WTC11 (cell line): ENCODE data around the gene MRO. TPM values are rescaled to one million over a fixed set of nuclear protein-coding genes. Genes with fewer than 3 reads are reported as not detected.

Experiments used
- ATAC-seq: fragments of 200-7000 bp; cut with Tn5 transposase; 2 replicates; pipeline ENCODE4 v1.10.0; 2021; ENCODE audit warnings: mild to moderate bottlenecking, moderate library complexity
- CTCF ChIA-PET: fragments of 300-600 bp; sonication (Branson Sonifier 250); formaldehyde crosslinking; loops from one replicate; lab custom pipeline; 2021; ENCODE audit warnings: antibody characterized with exemption; lab: Charles Lee
- POLR2A ChIA-PET: fragments of 350-600 bp; sonication (Branson Sonifier 250); formaldehyde crosslinking; loops from one replicate; lab custom pipeline; 2021; ENCODE audit warnings: antibody characterized with exemption; lab: Charles Lee
- DNase-seq: peaks from one replicate; pipeline ENCODE4 v3.0.0; 2021; ENCODE audit warnings: low spot score
- H3K27ac Mint-ChIP-seq: 2 replicates; pipeline ENCODE4 v1.8.0; 2021; ENCODE audit warnings: mixed read lengths
- H3K27me3 Mint-ChIP-seq: 2 replicates; pipeline ENCODE4 v1.8.0; 2021; ENCODE audit warnings: low read depth, mild to moderate bottlenecking, moderate library complexity, mixed read lengths
- H3K36me3 Mint-ChIP-seq: 2 replicates; pipeline ENCODE4 v1.8.0; 2021; ENCODE audit warnings: mixed read lengths
- H3K4me1 Mint-ChIP-seq: 2 replicates; pipeline ENCODE4 v1.8.0; 2022; ENCODE audit warnings: mixed read lengths
- H3K4me3 Mint-ChIP-seq: 2 replicates; pipeline ENCODE4 v1.8.0; 2021; ENCODE audit warnings: mild to moderate bottlenecking, moderate library complexity, mixed read lengths
- H3K9me3 Mint-ChIP-seq: 2 replicates; pipeline ENCODE4 v1.8.0; 2021; ENCODE audit warnings: mixed read lengths
- CBFB ChIP-seq: sonication (generic); formaldehyde crosslinking; IDR thresholded peaks from 2 replicates; pipeline ENCODE4 v1.8.1; 2022; ENCODE audit warnings: mild to moderate bottlenecking, low read depth, missing genetic modification reagents
- ELF4 ChIP-seq: sonication (generic); formaldehyde crosslinking; IDR thresholded peaks from 2 replicates; pipeline ENCODE4 v1.8.1; 2022; ENCODE audit warnings: low read depth, mild to moderate bottlenecking, moderate library complexity, missing genetic modification reagents
- ESRRA ChIP-seq: sonication (generic); formaldehyde crosslinking; IDR thresholded peaks from 2 replicates; pipeline ENCODE4 v1.8.1; 2022; ENCODE audit warnings: mild to moderate bottlenecking, missing genetic modification reagents, borderline replicate concordance
- ETV6 ChIP-seq: sonication (generic); formaldehyde crosslinking; IDR thresholded peaks from 2 replicates; pipeline ENCODE4 v1.8.1; 2022; ENCODE audit warnings: mild to moderate bottlenecking, missing genetic modification reagents
- FOXJ3 ChIP-seq: sonication (generic); formaldehyde crosslinking; IDR thresholded peaks from 2 replicates; pipeline ENCODE4 v1.9.0; 2021; ENCODE audit warnings: missing genetic modification reagents, mild to moderate bottlenecking, borderline replicate concordance
- FOXK1 ChIP-seq: sonication (generic); formaldehyde crosslinking; IDR thresholded peaks from 2 replicates; pipeline ENCODE4 v1.8.0; 2022; ENCODE audit warnings: mild to moderate bottlenecking, moderate library complexity, missing genetic modification reagents
- FOXP1 ChIP-seq: sonication (generic); formaldehyde crosslinking; IDR thresholded peaks from 2 replicates; pipeline ENCODE4 v1.8.0; 2022; ENCODE audit warnings: missing genetic modification reagents, mild to moderate bottlenecking, moderate library complexity, borderline replicate concordance
- GRHL2 ChIP-seq: fragments of 250-450 bp; sonication (Bioruptor Pico); IDR thresholded peaks from 2 replicates; pipeline ENCODE4 v1.8.0; 2022; ENCODE audit warnings: mild to moderate bottlenecking, moderate library complexity; ENCODE audit not compliant: insufficient replicate concordance, severe bottlenecking
- JAZF1 ChIP-seq: fragments of 250-450 bp; sonication (Bioruptor Pico); IDR thresholded peaks from 2 replicates; pipeline ENCODE4 v1.9.0; 2021; ENCODE audit warnings: moderate library complexity, mild to moderate bottlenecking, inconsistent platforms
- MLX ChIP-seq: sonication (generic); formaldehyde crosslinking; IDR thresholded peaks from 2 replicates; pipeline ENCODE4 v1.8.1; 2023; ENCODE audit warnings: mild to moderate bottlenecking, missing genetic modification reagents, moderate library complexity
- MYBL2 ChIP-seq: sonication (generic); formaldehyde crosslinking; IDR thresholded peaks from 2 replicates; pipeline ENCODE4 v1.8.1; 2023; ENCODE audit warnings: mild to moderate bottlenecking, moderate library complexity, missing genetic modification reagents
- NFATC4 ChIP-seq: fragments of 250-450 bp; sonication (Bioruptor Pico); IDR thresholded peaks from 2 replicates; pipeline ENCODE4 v1.9.0; 2021; ENCODE audit warnings: mild to moderate bottlenecking
- NR2C2 ChIP-seq: sonication (generic); formaldehyde crosslinking; IDR thresholded peaks from 2 replicates; pipeline ENCODE4 v1.8.0; 2022; ENCODE audit warnings: mild to moderate bottlenecking, missing genetic modification reagents
- NR3C1 ChIP-seq: sonication (generic); formaldehyde crosslinking; conservative IDR thresholded peaks from 2 replicates; pipeline ENCODE4 v1.8.1; 2023; ENCODE audit warnings: low read depth, mild to moderate bottlenecking, missing genetic modification reagents
- PRRX2 ChIP-seq: fragments of 250-450 bp; sonication (Bioruptor Pico); IDR thresholded peaks from 2 replicates; pipeline ENCODE4 v1.8.0; 2021; ENCODE audit warnings: mild to moderate bottlenecking
- RORB ChIP-seq: fragments of 250-450 bp; sonication (Bioruptor Pico); IDR thresholded peaks from 2 replicates; pipeline ENCODE4 v1.9.0; 2021; ENCODE audit warnings: mild to moderate bottlenecking
- STAT6 ChIP-seq: sonication (generic); formaldehyde crosslinking; conservative IDR thresholded peaks from 2 replicates; pipeline ENCODE4 v1.8.1; 2023; ENCODE audit warnings: mild to moderate bottlenecking, low read depth, missing genetic modification reagents, moderate library complexity
- ZBTB43 ChIP-seq: sonication (generic); formaldehyde crosslinking; IDR thresholded peaks from 2 replicates; pipeline ENCODE4 v1.8.1; 2023; ENCODE audit warnings: mild to moderate bottlenecking, missing genetic modification reagents
- ZNF121 ChIP-seq: sonication (generic); formaldehyde crosslinking; IDR thresholded peaks from 2 replicates; pipeline ENCODE4 v1.8.0; 2023; ENCODE audit warnings: missing genetic modification reagents
- total RNA-seq: library from RNA; stranded (reverse); gene quantifications from 3 replicates; pipeline ENCODE4 v1.2.3, GENCODE V29; 2021
- TF ChIP-seq, protein P1 (sequence below): sonication (generic); formaldehyde crosslinking; IDR thresholded peaks from 2 replicates; pipeline ENCODE4 v1.8.1; 2023; ENCODE audit warnings: mild to moderate bottlenecking, missing genetic modification reagents
- TF ChIP-seq, protein P2 (sequence below): sonication (generic); formaldehyde crosslinking; IDR thresholded peaks from 2 replicates; pipeline ENCODE4 v1.8.1; 2023; ENCODE audit warnings: mild to moderate bottlenecking, missing genetic modification reagents, moderate library complexity
- TF ChIP-seq, protein P3 (sequence below): sonication (generic); formaldehyde crosslinking; IDR thresholded peaks from 2 replicates; pipeline ENCODE4 v1.8.0; 2023; ENCODE audit warnings: mild to moderate bottlenecking, missing genetic modification reagents
- TF ChIP-seq, protein P4 (sequence below): sonication (generic); formaldehyde crosslinking; IDR thresholded peaks from 2 replicates; pipeline ENCODE4 v1.8.0; 2022; ENCODE audit warnings: mild to moderate bottlenecking, missing genetic modification reagents

Gene MRO
- total RNA-seq, 1 experiment from 2014 or later, result 2.1 TPM

DNA sequence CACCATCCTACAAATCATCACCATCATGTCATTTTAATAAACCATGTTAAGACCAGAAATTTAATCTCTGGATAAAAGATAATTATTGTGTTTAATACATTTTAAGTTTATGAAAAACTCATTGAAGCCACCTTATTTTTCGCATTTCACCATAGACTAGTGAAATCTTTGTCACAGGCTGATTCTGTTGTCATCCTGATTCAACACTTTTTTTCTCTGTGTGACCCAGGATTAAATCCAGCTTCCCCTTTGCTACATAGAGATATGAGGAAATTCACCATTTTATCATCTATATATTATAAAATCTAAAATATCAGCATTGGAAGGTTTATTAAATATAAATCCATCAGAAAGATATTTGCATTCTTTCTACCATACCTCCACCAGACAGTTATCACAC, 29.2 kb upstream of the MRO start:
- no peak overlapping the region for H3K4me3 Mint-ChIP-seq
- DNase-seq (no peak), ATAC-seq (no peak)
- H3K27me3 Mint-ChIP-seq, result no peaks in the 10 kb centered on the region
- TF ChIP-seq STAT6 (CRISPR knock-in tag) (no peak), ELF4 (CRISPR knock-in tag) (no peak), RORB (CRISPR knock-in tag) (no peak), ETV6 (no peak), ZBTB43 (CRISPR knock-in tag) (no peak), CBFB (no peak), GRHL2 (CRISPR knock-in tag) (no peak), FOXP1 (no peak), NR3C1 (CRISPR knock-in tag) (no peak), NFATC4 (no peak), JAZF1 (CRISPR knock-in tag) (no peak), FOXK1 (no peak), MYBL2 (CRISPR knock-in tag) (no peak), ESRRA (CRISPR knock-in tag) (no peak), PRRX2 (no peak), MLX (CRISPR knock-in tag) (no peak), NR2C2 (CRISPR knock-in tag) (no peak), FOXJ3 (CRISPR knock-in tag) (no peak)
- TF ChIP-seq, protein P1, sequence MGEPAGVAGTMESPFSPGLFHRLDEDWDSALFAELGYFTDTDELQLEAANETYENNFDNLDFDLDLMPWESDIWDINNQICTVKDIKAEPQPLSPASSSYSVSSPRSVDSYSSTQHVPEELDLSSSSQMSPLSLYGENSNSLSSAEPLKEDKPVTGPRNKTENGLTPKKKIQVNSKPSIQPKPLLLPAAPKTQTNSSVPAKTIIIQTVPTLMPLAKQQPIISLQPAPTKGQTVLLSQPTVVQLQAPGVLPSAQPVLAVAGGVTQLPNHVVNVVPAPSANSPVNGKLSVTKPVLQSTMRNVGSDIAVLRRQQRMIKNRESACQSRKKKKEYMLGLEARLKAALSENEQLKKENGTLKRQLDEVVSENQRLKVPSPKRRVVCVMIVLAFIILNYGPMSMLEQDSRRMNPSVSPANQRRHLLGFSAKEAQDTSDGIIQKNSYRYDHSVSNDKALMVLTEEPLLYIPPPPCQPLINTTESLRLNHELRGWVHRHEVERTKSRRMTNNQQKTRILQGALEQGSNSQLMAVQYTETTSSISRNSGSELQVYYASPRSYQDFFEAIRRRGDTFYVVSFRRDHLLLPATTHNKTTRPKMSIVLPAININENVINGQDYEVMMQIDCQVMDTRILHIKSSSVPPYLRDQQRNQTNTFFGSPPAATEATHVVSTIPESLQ (CRISPR knock-in tag), result no peak
- TF ChIP-seq, protein P2, sequence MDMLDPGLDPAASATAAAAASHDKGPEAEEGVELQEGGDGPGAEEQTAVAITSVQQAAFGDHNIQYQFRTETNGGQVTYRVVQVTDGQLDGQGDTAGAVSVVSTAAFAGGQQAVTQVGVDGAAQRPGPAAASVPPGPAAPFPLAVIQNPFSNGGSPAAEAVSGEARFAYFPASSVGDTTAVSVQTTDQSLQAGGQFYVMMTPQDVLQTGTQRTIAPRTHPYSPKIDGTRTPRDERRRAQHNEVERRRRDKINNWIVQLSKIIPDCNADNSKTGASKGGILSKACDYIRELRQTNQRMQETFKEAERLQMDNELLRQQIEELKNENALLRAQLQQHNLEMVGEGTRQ, result no peak
- H3K4me1 Mint-ChIP-seq, result peaks cover 2% of the 10 kb centered on the region; the same call in 1 of the 2 replicates
- no peaks in the 10 kb centered on the region; the same call in 1 of the 2 replicates for H3K36me3 Mint-ChIP-seq
- ChIA-PET POLR2A (no interaction called here), CTCF (no interaction called here)
- H3K27ac Mint-ChIP-seq, result no peak overlapping the region
- H3K9me3 Mint-ChIP-seq, result peaks cover 4% of the 10 kb centered on the region

- no peak for DNase-seq
- no peak overlapping the region for H3K4me3 Mint-ChIP-seq
- H3K4me1 Mint-ChIP-seq, result no peaks in the 10 kb centered on the region
- no peaks in the 10 kb centered on the region for H3K27me3 Mint-ChIP-seq
- CTCF ChIA-PET, result interaction anchor here (0.7 kb wide), 1 partner anchor 730 kb away, joined by 4 read pairs; no protein-coding TSS in a partner anchor
- POLR2A ChIA-PET, result no interaction called here
- H3K36me3 Mint-ChIP-seq, result no peaks in the 10 kb centered on the region; the same call in 1 of the 2 replicates
- peaks cover 4% of the 10 kb centered on the region for H3K9me3 Mint-ChIP-seq
- H3K27ac Mint-ChIP-seq, result no peak overlapping the region
- ATAC-seq, result no peak
- TF ChIP-seq ZNF121 (CRISPR knock-in tag), result no peak
- TF ChIP-seq, protein P3, sequence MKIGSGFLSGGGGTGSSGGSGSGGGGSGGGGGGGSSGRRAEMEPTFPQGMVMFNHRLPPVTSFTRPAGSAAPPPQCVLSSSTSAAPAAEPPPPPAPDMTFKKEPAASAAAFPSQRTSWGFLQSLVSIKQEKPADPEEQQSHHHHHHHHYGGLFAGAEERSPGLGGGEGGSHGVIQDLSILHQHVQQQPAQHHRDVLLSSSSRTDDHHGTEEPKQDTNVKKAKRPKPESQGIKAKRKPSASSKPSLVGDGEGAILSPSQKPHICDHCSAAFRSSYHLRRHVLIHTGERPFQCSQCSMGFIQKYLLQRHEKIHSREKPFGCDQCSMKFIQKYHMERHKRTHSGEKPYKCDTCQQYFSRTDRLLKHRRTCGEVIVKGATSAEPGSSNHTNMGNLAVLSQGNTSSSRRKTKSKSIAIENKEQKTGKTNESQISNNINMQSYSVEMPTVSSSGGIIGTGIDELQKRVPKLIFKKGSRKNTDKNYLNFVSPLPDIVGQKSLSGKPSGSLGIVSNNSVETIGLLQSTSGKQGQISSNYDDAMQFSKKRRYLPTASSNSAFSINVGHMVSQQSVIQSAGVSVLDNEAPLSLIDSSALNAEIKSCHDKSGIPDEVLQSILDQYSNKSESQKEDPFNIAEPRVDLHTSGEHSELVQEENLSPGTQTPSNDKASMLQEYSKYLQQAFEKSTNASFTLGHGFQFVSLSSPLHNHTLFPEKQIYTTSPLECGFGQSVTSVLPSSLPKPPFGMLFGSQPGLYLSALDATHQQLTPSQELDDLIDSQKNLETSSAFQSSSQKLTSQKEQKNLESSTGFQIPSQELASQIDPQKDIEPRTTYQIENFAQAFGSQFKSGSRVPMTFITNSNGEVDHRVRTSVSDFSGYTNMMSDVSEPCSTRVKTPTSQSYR, result no peak
- no peak for TF ChIP-seq FOXP1
- TF ChIP-seq, protein P4, sequence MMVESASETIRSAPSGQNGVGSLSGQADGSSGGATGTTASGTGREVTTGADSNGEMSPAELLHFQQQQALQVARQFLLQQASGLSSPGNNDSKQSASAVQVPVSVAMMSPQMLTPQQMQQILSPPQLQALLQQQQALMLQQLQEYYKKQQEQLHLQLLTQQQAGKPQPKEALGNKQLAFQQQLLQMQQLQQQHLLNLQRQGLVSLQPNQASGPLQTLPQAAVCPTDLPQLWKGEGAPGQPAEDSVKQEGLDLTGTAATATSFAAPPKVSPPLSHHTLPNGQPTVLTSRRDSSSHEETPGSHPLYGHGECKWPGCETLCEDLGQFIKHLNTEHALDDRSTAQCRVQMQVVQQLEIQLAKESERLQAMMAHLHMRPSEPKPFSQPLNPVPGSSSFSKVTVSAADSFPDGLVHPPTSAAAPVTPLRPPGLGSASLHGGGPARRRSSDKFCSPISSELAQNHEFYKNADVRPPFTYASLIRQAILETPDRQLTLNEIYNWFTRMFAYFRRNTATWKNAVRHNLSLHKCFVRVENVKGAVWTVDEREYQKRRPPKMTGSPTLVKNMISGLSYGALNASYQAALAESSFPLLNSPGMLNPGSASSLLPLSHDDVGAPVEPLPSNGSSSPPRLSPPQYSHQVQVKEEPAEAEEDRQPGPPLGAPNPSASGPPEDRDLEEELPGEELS, result no peak
- TF ChIP-seq, protein P2, result no peak
- no peak for TF ChIP-seq NFATC4
Measured at GRCh38 chr18:50848061-50848551, 28.3 kb upstream of the MRO start.
